Cardiac septum (tissue), 1 donor: Measurements from ENCODE around the gene CNIH3. TPM values are rescaled to one million over a fixed set of nuclear protein-coding genes. Genes with fewer than 3 reads are reported as not detected.
"Not testable (repeated sequence)": the region's sequence is repeated elsewhere in the genome, so short reads cannot be mapped to it uniquely, and the experiment has no call there.

Source experiments
- DNase-seq: peaks from one replicate; pipeline ENCODE4 v3.0.0-alpha.2; 2020; ENCODE audit warnings: low spot score
- intact Hi-C: fragments of 100-400 bp; cut with DNase I; formaldehyde crosslinking; loops from one replicate; pipeline ENCODE4 v1.14.0; 2022
- total RNA-seq: library from RNA; stranded (reverse); fragmentation: NEBNext Ultra II Directional; extraction: Animal tissue kit (Norgen Biotek cat#: 25700); gene quantifications from one replicate; pipeline ENCODE4 v1.2.1, GENCODE V29; 2021
- donor health status: DM: no; HTN: no; CAD: no.

CNIH3 gene
- total RNA-seq, 1 donor from 2014 or later: 1.4 TPM

GRCh38 chr1:224675590-224675989, 59.5 kb downstream of the CNIH3 start:
- intact Hi-C loops: no loop called here
- DNase-seq: no peak

GRCh38 chr1:224676551-224676950, 60.4 kb downstream of the CNIH3 start:
- DNase-seq: no peak
- intact Hi-C loops: no loop called here

- no peak for DNase-seq
Observed at GRCh38 chr1:224678168-224678567, 62.1 kb downstream of the CNIH3 start.

GRCh38 chr1:224679606-224680005, 63.5 kb downstream of the CNIH3 start:
- no peak for DNase-seq
- intact Hi-C loops: no loop called here

More at GRCh38 chr1:224678168-224678567, 62.1 kb downstream of the CNIH3 start:
- intact Hi-C loops: no loop called here

- intact Hi-C loops: no loop called here
- DNase-seq: no peak
Observed at GRCh38 chr1:224681816-224682215, 65.7 kb downstream of the CNIH3 start.

GRCh38 chr1:224683936-224684335, 67.8 kb downstream of the CNIH3 start:
- no peak for DNase-seq
- intact Hi-C loops: no loop called here

GRCh38 chr1:224684979-224685425, 68.9 kb downstream of the CNIH3 start:
- intact Hi-C loops: no loop called here
- DNase-seq: no peak

GRCh38 chr1:224686140-224686539, 70.0 kb downstream of the CNIH3 start:
- intact Hi-C loops, DNase-seq: not testable (repeated sequence)

GRCh38 chr1:224687465-224687864, 71.3 kb downstream of the CNIH3 start:
- DNase-seq: no peak
- intact Hi-C loops: no loop called here

- no peak for DNase-seq
- intact Hi-C loops: no loop called here
Observed at GRCh38 chr1:224689374-224689773, 73.3 kb downstream of the CNIH3 start.

GRCh38 chr1:224690576-224690975, 74.5 kb downstream of the CNIH3 start:
- DNase-seq: no peak
- intact Hi-C loops: no loop called here

GRCh38 chr1:224691148-224691925, 75.2 kb downstream of the CNIH3 start:
- intact Hi-C loops: no loop called here
- DNase-seq: no peak

- intact Hi-C loops: no loop called here
- DNase-seq: no peak
Observed at GRCh38 chr1:224694969-224695368, 78.9 kb downstream of the CNIH3 start.

GRCh38 chr1:224696021-224696420, 79.9 kb downstream of the CNIH3 start:
- intact Hi-C loops: no loop called here

GRCh38 chr1:224696891-224697765, 81.0 kb downstream of the CNIH3 start:
- intact Hi-C loops: no loop called here
- no peak for DNase-seq

More at GRCh38 chr1:224696021-224696420, 79.9 kb downstream of the CNIH3 start:
- DNase-seq: no peak

GRCh38 chr1:224698015-224698451, 81.9 kb downstream of the CNIH3 start:
- intact Hi-C loops: no loop called here
- DNase-seq: no peak

- DNase-seq: no peak
- intact Hi-C loops: no loop called here
Observed at GRCh38 chr1:224700918-224701531, 84.9 kb downstream of the CNIH3 start.

- intact Hi-C loops: no loop called here
- DNase-seq: no peak
Observed at GRCh38 chr1:224703702-224704101, 87.6 kb downstream of the CNIH3 start.

GRCh38 chr1:224704107-224704735, 88.1 kb downstream of the CNIH3 start:
- intact Hi-C loops: no loop called here

GRCh38 chr1:224705578-224705977, 89.5 kb downstream of the CNIH3 start:
- no peak for DNase-seq
- intact Hi-C loops: no loop called here

More at GRCh38 chr1:224704107-224704735, 88.1 kb downstream of the CNIH3 start:
- no peak for DNase-seq
